Activated CD8-positive, alpha-beta memory T cell treated with anti-CD3 and anti-CD28 coated beads, Interleukin-2, amount 50 U/mL, for 1 hour (primary cell): ENCODE results near the gene STAC3.

Experiments used
- DNase-seq: peaks from one replicate; pipeline ENCODE4 v3.0.0-alpha.2; 2020; ENCODE audit errors: extremely low read depth

The STAC3 gene

GRCh38 chr12:57194253-57194652 is 56.7 kb downstream of the STAC3 start:
- no peak for DNase-seq

- no peak for DNase-seq
Measured at GRCh38 chr12:57193706-57194245, 57.2 kb downstream of the STAC3 start.
